ENCODE data around the gene CACNA1E.

DNA sequence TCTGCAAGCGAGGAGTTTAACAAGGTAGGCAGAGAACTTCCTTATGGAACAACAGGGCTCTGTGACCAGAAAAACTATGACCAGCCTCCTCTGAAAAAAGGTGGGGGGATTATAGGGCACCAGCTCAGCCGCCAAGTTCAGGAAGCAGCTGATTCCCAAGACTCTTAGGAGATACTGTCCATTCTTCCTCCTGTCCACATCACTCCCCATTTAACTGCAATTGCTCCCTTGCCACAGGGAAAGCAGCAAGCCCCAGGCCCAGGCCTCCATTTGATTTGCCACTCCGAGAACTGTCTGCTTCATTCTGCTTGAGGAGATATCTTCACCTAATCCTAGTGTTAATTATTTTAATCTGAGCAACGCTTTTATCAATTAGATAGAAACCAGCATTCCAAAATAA, 323.9 kb downstream of the CACNA1E start:
- TF ChIP-seq CTCF (IDR thresholded peaks at IDR 0.05) (no peak), POLR2A (IDR thresholded peaks at IDR 0.05) (no peak)
